ENCODE data around the gene TNFAIP8L1.

TNFAIP8L1 gene

DNA sequence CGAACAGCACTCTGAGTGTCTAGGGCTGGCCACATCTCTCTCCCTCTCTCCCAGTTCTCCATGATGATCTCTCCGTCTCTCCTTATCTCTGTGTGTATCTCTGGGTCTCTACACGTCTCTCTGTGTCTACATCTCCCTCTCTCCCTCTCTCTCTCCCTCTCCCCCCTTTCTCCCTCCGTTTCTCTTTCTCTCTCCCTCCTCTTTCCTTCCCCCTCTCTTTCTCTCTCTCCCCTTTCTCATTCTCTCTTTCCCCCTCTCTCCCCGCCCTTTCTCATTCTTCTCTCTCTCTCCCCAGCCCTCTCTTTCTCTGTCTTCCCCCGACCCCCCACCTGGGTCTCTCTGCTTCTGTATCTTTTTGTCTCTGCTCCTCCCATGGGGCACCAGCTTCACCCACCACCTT lies 21.3 kb upstream of the TNFAIP8L1 start:
- no peaks in the 10 kb centered on the region for H3K9me3 ChIP-seq (ENCODE audit: control insufficient read depth in 1 of 2, low read length in 2 of 2)
- H3K4me3 ChIP-seq (ENCODE audit: low read depth in 1 of 2, low read length in 2 of 2), result no peak overlapping the region
- no peaks in the 10 kb centered on the region for H3K36me3 ChIP-seq (ENCODE audit: control insufficient read depth in 1 of 2, insufficient read depth in 2 of 2, low read length in 2 of 2)
- H3K4me1 ChIP-seq (ENCODE audit: control insufficient read depth in 1 of 2, insufficient read depth in 2 of 2, low read length in 2 of 2), result no peaks in the 10 kb centered on the region
- H3K27ac ChIP-seq (ENCODE audit: low read length), result no peak overlapping the region
- peaks cover 3% of the 10 kb centered on the region for H3K27me3 ChIP-seq (ENCODE audit: low read depth, low read length)

DNA sequence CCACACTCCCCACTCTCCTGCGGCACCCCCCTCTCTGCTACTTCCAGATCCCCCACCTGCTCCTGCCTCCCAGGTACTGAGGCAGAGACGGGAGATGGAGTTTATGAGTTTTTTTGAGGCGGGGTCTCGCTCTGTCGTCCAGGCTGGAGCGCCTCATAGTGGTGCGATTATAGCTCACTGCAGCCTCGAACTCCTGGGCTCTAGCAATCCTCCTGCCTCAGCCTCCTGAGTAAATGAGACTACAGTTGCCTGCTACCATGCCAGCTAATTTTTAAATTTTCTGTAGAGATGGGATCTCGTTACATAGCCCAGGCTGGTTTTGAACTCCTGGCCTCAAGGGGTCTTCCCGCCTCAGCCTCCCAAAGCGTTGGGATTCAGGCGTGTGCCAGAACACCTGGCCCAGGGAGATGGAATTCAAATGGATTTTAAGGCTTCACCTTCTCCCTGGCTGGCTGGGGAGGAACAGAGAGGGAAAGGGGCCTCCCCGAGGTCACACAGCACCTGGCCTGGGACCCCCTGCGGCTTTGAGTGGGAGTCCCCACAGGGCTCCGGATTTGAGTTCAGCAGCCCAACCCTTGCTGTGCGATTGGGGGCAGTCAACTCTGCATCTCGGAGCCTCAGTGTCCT lies 19.5 kb upstream of the TNFAIP8L1 start:
- no peaks in the 10 kb centered on the region for H3K36me3 ChIP-seq (ENCODE audit: control insufficient read depth in 1 of 2, insufficient read depth in 2 of 2, low read length in 2 of 2)
- H3K27ac ChIP-seq (ENCODE audit: low read length), result no peak overlapping the region
- no peak overlapping the region for H3K4me3 ChIP-seq (ENCODE audit: low read depth in 1 of 2, low read length in 2 of 2)
- H3K9me3 ChIP-seq (ENCODE audit: control insufficient read depth in 1 of 2, low read length in 2 of 2), result no peaks in the 10 kb centered on the region
- peaks cover 3% of the 10 kb centered on the region for H3K27me3 ChIP-seq (ENCODE audit: low read depth, low read length)
- H3K4me1 ChIP-seq (ENCODE audit: control insufficient read depth in 1 of 2, insufficient read depth in 2 of 2, low read length in 2 of 2), result no peaks in the 10 kb centered on the region

DNA sequence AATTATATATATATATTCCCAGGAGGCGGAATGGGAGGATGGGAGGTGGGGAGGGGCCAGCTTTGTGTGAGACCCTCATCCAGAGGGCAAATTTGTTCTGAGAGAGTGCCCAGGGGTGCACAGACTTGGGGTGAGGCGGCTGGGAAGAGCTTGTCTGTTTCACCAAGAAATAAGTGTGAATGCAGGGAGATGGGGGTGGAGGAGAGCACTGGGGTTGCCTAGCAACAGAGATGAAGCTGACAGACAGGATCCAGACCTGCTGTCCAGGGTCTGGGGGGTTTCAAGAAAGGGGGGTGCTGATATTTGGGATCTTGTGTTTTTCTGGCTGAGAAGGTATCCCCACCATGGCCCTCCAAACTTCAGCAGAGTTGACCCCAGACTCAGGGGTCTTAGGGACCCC lies 18.6 kb upstream of the TNFAIP8L1 start:
- Histone ChIP-seq H3K9me3 (ENCODE audit: control insufficient read depth in 1 of 2, low read length in 2 of 2) (no peaks in the 10 kb centered on the region), H3K4me1 (ENCODE audit: control insufficient read depth in 1 of 2, insufficient read depth in 2 of 2, low read length in 2 of 2) (no peaks in the 10 kb centered on the region), H3K36me3 (ENCODE audit: control insufficient read depth in 1 of 2, insufficient read depth in 2 of 2, low read length in 2 of 2) (no peaks in the 10 kb centered on the region), H3K27me3 (ENCODE audit: low read depth, low read length) (peaks cover 3% of the 10 kb centered on the region), H3K27ac (ENCODE audit: low read length) (no peak overlapping the region), H3K4me3 (ENCODE audit: low read depth in 1 of 2, low read length in 2 of 2) (no peak overlapping the region)

DNA sequence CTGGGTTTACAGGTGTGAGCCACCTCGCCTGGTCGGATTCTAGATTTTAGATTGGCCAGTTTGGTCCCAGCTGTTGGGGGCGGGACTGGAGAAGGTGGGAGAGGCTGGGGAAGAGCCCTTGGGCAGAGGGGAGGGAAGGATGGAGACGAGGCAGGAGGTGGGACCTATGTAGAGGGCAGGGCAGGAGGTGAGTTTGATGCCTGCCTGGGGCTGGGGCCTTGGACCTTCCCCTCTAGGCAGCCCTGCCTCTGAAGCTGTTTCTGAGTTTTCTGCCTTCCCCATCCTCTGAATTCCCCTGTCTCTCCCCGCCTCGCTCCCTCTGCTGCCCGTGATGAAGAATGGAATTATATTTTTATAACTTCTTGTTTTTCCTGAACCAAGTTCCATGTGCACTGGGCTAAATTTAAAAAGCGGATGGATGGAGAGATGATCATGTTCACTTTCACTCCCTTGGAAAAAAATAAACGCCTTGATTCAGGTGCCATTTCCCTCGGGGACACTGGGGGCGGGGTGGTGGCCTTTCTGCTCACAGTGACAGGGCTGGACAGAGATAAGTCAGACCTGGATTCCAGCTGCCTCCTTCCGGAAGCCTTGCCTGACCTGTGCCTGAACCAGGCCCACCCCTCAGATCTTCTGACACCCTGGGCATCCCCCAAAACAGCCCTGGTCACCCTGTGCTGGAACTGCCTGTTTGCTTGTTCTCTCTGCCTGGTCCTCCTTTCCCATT lies 16.5 kb upstream of the TNFAIP8L1 start:
- H3K27ac ChIP-seq (ENCODE audit: low read length), result no peak overlapping the region
- peaks cover 3% of the 10 kb centered on the region for H3K27me3 ChIP-seq (ENCODE audit: low read depth, low read length)
- H3K4me1 ChIP-seq (ENCODE audit: control insufficient read depth in 1 of 2, insufficient read depth in 2 of 2, low read length in 2 of 2), result no peaks in the 10 kb centered on the region
- H3K36me3 ChIP-seq (ENCODE audit: control insufficient read depth in 1 of 2, insufficient read depth in 2 of 2, low read length in 2 of 2), result no peaks in the 10 kb centered on the region
- H3K4me3 ChIP-seq (ENCODE audit: low read depth in 1 of 2, low read length in 2 of 2), result no peak overlapping the region
- H3K9me3 ChIP-seq (ENCODE audit: control insufficient read depth in 1 of 2, low read length in 2 of 2), result no peaks in the 10 kb centered on the region

- Histone ChIP-seq H3K36me3 (ENCODE audit: control insufficient read depth in 1 of 2, insufficient read depth in 2 of 2, low read length in 2 of 2) (no peaks in the 10 kb centered on the region), H3K27ac (ENCODE audit: low read length) (no peak overlapping the region), H3K27me3 (ENCODE audit: low read depth, low read length) (peaks cover 3% of the 10 kb centered on the region), H3K4me1 (ENCODE audit: control insufficient read depth in 1 of 2, insufficient read depth in 2 of 2, low read length in 2 of 2) (no peaks in the 10 kb centered on the region), H3K4me3 (ENCODE audit: low read depth in 1 of 2, low read length in 2 of 2) (no peak overlapping the region), H3K9me3 (ENCODE audit: control insufficient read depth in 1 of 2, low read length in 2 of 2) (no peaks in the 10 kb centered on the region)
These were observed 15.0 kb upstream of the TNFAIP8L1 start for GRCh38 chr19:4624301-4624700.

GRCh38 chr19:4624733-4625362 lies 14.5 kb upstream of the TNFAIP8L1 start:
- H3K4me3 ChIP-seq (ENCODE audit: low read depth in 1 of 2, low read length in 2 of 2), result no peak overlapping the region
- H3K4me1 ChIP-seq (ENCODE audit: control insufficient read depth in 1 of 2, insufficient read depth in 2 of 2, low read length in 2 of 2), result no peaks in the 10 kb centered on the region
- H3K27me3 ChIP-seq (ENCODE audit: low read depth, low read length), result peaks cover 3% of the 10 kb centered on the region
- H3K27ac ChIP-seq (ENCODE audit: low read length), result no peak overlapping the region
- H3K9me3 ChIP-seq (ENCODE audit: control insufficient read depth in 1 of 2, low read length in 2 of 2), result no peaks in the 10 kb centered on the region
- H3K36me3 ChIP-seq (ENCODE audit: control insufficient read depth in 1 of 2, insufficient read depth in 2 of 2, low read length in 2 of 2), result no peaks in the 10 kb centered on the region

GRCh38 chr19:4633140-4633967 lies 6.0 kb upstream of the TNFAIP8L1 start:
- H3K36me3 ChIP-seq (ENCODE audit: control insufficient read depth in 1 of 2, insufficient read depth in 2 of 2, low read length in 2 of 2), result no peaks in the 10 kb centered on the region
- peaks cover 4 to 13% of the 10 kb centered on the region in 2 donors for H3K4me1 ChIP-seq (ENCODE audit: control insufficient read depth in 1 of 2, insufficient read depth in 2 of 2, low read length in 2 of 2)
- peaks cover 3% of the 10 kb centered on the region for H3K27me3 ChIP-seq (ENCODE audit: low read depth, low read length)
- H3K9me3 ChIP-seq (ENCODE audit: control insufficient read depth in 1 of 2, low read length in 2 of 2), result no peaks in the 10 kb centered on the region
- no peak overlapping the region for H3K27ac ChIP-seq (ENCODE audit: low read length)
- no peak overlapping the region for H3K4me3 ChIP-seq (ENCODE audit: low read depth in 1 of 2, low read length in 2 of 2)

- peaks cover 4 to 27% of the 10 kb centered on the region in 2 donors for H3K4me1 ChIP-seq (ENCODE audit: control insufficient read depth in 1 of 2, insufficient read depth in 2 of 2, low read length in 2 of 2)
- H3K9me3 ChIP-seq (ENCODE audit: control insufficient read depth in 1 of 2, low read length in 2 of 2), result no peaks in the 10 kb centered on the region
- peak overlapping the region; percentile 57 to 69 for H3K4me3 ChIP-seq (ENCODE audit: low read depth in 1 of 2, low read length in 2 of 2)
- no peaks in the 10 kb centered on the region for H3K36me3 ChIP-seq (ENCODE audit: control insufficient read depth in 1 of 2, insufficient read depth in 2 of 2, low read length in 2 of 2)
- no peak overlapping the region for H3K27ac ChIP-seq (ENCODE audit: low read length)
- H3K27me3 ChIP-seq (ENCODE audit: low read depth, low read length), result peaks cover 3% of the 10 kb centered on the region
These were observed 3.6 kb upstream of the TNFAIP8L1 start for GRCh38 chr19:4635754-4636116.

DNA sequence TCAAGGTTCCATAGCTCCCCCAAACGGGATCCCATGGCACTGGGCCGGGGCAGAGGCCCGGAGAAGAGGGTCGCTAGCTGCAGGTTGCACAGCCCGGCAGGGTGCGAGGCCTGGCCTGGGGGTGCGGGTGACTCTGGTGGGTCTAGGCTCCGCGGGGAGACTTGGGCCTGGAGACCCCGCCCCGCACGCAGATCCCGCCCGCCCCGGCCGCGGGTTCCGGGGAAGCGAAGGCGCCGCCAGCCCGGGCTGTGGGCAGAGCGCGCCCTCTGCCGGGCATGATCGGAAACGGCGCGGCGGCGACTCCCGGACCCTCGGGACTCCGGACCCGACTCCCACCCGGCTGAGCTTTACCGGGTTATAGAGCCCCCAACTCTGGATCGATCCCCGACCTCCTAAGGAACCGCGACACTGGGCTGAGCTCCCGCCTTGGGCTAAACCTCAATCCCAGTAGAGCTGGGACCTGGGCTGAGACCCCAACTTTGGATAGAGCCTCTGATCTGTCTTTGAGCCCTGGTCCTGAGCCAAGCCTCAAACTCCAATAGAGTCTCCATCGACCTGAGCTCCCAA lies 3.1 kb upstream of the TNFAIP8L1 start:
- Histone ChIP-seq H3K9me3 (ENCODE audit: control insufficient read depth in 1 of 2, low read length in 2 of 2) (no peaks in the 10 kb centered on the region), H3K27me3 (ENCODE audit: low read depth, low read length) (peaks cover 3% of the 10 kb centered on the region), H3K36me3 (ENCODE audit: control insufficient read depth in 1 of 2, insufficient read depth in 2 of 2, low read length in 2 of 2) (no peaks in the 10 kb centered on the region), H3K27ac (ENCODE audit: low read length) (no peak overlapping the region), H3K4me3 (ENCODE audit: low read depth in 1 of 2, low read length in 2 of 2) (peak overlapping the region; percentile 57 to 69), H3K4me1 (ENCODE audit: control insufficient read depth in 1 of 2, insufficient read depth in 2 of 2, low read length in 2 of 2) (peaks cover 4 to 32% of the 10 kb centered on the region in 2 donors)

DNA sequence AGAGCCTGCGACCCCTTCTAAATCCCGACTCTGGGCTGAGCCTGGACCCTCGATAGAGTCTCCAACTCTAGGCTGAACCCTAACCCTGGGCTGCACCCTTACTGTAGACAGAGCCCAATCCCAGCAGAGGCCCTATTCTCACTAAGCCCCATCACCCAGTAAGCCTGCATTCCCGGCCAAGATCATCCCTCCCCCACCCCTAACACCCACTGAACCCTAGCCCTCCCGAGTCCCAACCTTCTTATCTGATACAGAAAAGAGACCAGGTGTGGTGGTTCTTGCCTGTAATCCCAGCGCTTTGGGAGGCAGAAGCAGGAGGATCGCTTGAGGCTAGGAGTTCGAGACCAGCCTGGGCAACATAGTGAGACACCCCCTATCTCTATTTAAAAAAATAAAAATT lies 2.6 kb upstream of the TNFAIP8L1 start:
- H3K27me3 ChIP-seq (ENCODE audit: low read depth, low read length), result peaks cover 3% of the 10 kb centered on the region
- H3K27ac ChIP-seq (ENCODE audit: low read length), result no peak overlapping the region
- H3K9me3 ChIP-seq (ENCODE audit: control insufficient read depth in 1 of 2, low read length in 2 of 2), result no peaks in the 10 kb centered on the region
- no peaks in the 10 kb centered on the region for H3K36me3 ChIP-seq (ENCODE audit: control insufficient read depth in 1 of 2, insufficient read depth in 2 of 2, low read length in 2 of 2)
- H3K4me3 ChIP-seq (ENCODE audit: low read depth in 1 of 2, low read length in 2 of 2), result peak overlapping the region; percentile 50 to 69
- H3K4me1 ChIP-seq (ENCODE audit: control insufficient read depth in 1 of 2, insufficient read depth in 2 of 2, low read length in 2 of 2), result peaks cover 4 to 37% of the 10 kb centered on the region in 2 donors

GRCh38 chr19:4638317-4638716 lies 999 bp upstream of the TNFAIP8L1 start:
- Histone ChIP-seq H3K27me3 (ENCODE audit: low read depth, low read length) (peaks cover 3% of the 10 kb centered on the region), H3K27ac (ENCODE audit: low read length) (no peak overlapping the region), H3K4me3 (ENCODE audit: low read depth in 1 of 2, low read length in 2 of 2) (no peak overlapping the region), H3K9me3 (ENCODE audit: control insufficient read depth in 1 of 2, low read length in 2 of 2) (no peaks in the 10 kb centered on the region), H3K4me1 (ENCODE audit: control insufficient read depth in 1 of 2, insufficient read depth in 2 of 2, low read length in 2 of 2) (peaks cover 4 to 41% of the 10 kb centered on the region in 2 donors), H3K36me3 (ENCODE audit: control insufficient read depth in 1 of 2, insufficient read depth in 2 of 2, low read length in 2 of 2) (no peaks in the 10 kb centered on the region)
